Fibroblast of skin of abdomen (primary cell): ENCODE measurements around the gene SCAANT1.

Source experiments
- DNase-seq: peaks from one replicate; pipeline ENCODE4 v3.0.0-alpha.2; 2013

The SCAANT1 gene

GRCh38 chr3:63934041-63934866 is 22.1 kb upstream of the SCAANT1 start:
- DNase-seq: no peak

DNA sequence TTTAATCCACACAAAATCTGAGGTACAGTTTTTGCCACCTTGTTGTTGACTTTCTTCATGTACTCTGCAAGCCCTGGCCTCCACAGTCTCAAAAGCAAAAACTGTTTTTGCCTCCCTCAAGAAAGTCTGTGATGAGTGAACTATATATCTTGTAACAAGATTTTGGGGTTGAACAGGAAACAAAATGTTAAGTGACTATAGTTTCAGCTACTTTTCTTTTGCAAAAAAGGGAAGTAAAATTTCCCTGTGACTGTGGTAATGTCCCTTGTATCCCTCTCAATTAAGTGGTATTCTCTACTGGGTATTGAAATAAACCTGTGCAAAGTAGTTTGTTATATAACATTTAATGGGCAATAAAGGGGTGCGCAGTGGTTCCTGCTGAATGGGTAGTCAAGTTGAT is 21.3 kb upstream of the SCAANT1 start:
- DNase-seq: no peak

DNA sequence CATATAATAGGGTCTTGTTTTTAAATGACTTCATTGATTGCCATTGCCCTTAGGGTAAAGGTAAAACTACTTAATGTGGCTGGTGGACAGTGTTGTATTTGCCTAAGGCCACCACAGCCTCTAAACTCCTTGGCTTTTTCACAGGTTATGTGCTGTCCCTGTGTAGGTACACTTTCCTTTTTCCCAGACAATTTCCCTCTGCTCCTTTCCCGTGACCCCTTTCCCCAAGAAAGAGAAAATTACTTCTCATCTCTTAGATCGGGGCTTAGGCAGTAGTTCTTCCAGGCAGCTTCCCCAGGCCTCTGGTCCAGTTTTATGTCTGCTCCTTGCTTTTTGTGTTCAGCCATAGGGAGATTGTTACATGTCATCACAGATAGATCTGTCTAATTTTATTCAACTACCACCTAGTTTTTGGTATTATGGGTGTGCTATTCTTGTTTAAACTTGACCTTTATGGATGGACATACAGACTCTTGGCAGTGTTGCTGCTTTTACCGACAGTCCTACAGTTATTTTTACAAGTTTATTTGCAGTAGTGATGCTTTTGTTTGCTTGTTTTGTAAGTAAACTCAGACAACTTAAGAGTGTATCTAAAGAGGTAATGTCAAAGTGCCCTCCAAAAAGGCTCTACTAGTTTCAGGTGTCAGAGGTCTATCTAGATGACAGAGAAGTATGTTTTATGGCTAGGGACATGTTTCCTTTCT is 20.5 kb upstream of the SCAANT1 start:
- no peak for DNase-seq

DNA sequence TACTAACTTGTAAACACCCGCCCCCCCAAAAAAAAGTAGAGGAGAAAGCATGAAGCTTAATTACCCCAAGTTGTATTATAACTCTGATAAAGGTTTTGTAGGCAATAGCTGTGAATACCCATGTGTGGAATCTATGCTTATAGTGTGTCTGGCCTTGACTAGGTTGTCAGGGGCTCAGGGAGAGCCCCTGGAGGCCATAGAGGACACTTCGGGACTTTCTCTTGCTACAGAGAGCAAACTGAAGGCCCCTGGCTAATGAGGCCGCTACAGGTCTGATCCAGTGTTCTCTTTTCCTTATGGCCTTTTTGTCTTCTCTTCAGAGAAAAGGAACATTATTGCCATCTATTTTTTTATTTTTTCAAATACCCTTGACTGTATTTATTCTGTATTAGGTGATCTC is 19.1 kb upstream of the SCAANT1 start:
- DNase-seq: no peak

DNA sequence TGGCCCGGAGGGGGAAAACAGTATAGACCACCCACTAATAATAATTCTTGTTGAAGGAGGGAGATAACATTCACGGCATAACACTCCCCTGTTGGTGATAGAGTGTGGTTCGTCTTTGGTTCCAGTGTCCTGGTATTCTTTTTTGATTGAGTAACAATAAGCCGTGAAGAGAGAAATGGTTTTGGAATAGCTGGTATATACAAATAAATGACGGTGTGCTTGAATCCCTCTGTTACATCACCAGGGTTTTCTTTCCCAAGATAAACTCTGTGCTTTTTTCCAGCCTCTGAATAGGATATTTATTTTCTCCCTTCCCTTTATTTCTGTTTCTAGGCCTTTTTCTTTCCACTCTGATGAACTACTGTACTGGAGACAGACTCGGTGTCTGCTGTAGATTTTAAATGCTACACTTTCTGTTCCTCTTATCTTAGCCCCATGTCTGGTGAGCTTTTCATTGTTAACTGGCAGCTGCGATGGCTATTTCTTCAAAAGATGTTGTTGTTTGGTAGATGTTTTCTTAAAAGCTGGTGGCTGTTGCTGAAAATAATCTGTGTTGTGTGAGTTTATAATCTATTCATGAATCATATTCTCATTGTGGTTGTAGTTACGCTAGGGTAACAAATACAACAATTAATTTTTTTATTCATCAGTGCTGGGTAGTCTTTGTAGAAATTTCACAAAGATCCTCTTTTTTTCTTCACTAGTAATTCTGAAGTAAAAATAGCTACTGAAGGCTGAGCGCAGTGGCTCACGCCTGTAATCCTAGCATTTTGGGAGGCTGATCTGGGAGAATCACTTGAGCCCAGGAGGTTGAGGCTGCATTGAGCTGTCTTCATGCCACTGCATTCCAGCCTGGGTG is 15.5 kb upstream of the SCAANT1 start:
- DNase-seq: no peak

GRCh38 chr3:63926309-63926708 is 14.1 kb upstream of the SCAANT1 start:
- no peak for DNase-seq

DNA sequence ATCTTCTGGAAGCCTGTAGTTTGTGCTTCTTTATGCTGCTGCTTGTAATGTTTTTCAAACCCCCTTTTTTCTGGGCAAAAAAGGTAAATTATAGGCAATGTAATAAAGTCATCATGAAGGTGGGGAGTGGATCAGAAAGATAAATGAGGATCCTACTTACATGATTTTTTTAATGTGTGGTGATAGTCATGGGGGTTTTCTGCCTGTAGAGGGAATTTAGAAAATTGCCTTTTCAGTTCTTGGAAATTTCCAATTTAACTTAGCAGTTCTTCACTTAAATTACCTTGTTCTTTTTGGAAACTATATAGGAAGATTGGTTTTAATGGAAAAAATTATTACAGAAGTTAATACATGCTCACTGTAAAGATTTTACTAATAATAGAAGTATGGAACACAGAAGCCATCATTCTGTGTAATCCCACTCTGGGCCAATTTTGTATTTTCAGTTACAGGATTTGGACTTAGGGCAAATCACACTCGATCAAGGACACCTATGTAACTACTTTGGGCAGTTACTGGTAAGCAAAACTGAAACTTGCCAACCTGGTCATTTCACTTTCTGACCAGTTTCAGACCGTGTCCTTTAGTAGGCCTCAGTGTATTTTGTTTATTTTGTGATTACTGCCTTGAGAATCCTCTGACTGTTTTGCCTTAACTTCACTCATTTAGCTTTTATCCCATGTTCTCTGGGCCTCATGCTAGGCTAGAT is 10.5 kb upstream of the SCAANT1 start:
- DNase-seq: no peak

- no peak for DNase-seq
Measured at GRCh38 chr3:63921741-63922482, 9.7 kb upstream of the SCAANT1 start.

- DNase-seq: no peak
Measured at GRCh38 chr3:63920001-63920400, 7.8 kb upstream of the SCAANT1 start.

GRCh38 chr3:63918321-63918720 is 6.1 kb upstream of the SCAANT1 start:
- DNase-seq: peak; percentile 46

DNA sequence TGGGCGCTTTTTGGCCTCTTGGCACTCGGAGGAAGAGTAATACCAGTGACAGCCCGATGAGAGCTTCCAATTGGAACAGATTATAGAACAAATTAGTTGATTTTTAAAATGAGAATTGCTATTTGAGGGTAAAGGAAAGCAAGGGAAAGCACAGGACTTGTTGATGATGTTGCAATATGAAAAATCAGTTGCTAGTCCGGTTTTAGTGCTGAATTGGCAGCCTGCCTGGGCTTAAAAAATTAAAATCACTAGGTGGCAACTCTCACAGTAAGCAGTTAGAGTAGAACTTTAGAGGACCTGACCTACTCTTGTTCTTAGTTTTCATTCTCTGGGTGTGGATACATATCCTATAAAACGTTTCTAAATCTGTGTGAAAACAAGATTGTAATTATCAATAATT is 2.1 kb upstream of the SCAANT1 start:
- peak; percentile 44 for DNase-seq

GRCh38 chr3:63912768-63913588 is 795 bp upstream of the SCAANT1 start:
- peak; percentile 30 for DNase-seq

DNA sequence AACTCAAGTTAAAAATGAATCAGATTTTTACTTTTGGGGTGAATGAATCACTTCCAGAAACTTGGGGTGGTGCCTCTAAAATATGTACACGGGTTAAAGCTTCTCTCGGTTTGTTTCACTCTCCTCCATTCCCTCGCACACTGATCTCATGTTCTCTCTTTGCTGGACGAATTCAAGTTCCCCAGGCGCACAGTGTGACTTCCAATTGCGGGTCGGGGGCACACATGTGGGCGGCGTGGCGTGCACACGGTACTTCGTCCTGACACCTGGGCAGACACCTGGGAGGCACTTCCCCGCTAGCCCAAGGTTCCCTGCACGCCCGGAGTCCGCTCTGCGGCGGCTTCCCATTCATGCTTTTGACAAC is 692 bp downstream of the SCAANT1 start:
- no peak for DNase-seq

DNA sequence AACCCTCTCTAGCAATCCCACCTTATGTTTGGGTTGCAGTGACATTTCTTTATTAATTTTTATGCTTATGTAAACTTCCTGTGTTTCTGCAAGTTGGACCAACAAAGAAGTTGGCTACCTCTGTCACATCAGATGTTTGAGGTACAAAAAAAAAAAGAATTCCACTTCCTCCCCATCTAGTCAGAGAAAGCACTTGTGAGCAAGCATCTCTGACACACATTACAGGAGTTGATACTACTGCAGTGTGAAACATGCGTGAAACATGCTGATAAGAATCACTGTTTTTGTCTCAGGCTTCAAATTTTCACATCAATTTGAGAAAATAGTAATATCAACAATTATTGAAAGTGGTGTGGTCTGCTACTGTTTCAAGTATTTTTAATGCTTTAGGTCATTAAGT is 1.3 kb downstream of the SCAANT1 start:
- peak; percentile 13 for DNase-seq

GRCh38 chr3:63910001-63910400 is 2.2 kb downstream of the SCAANT1 start:
- DNase-seq: no peak

DNA sequence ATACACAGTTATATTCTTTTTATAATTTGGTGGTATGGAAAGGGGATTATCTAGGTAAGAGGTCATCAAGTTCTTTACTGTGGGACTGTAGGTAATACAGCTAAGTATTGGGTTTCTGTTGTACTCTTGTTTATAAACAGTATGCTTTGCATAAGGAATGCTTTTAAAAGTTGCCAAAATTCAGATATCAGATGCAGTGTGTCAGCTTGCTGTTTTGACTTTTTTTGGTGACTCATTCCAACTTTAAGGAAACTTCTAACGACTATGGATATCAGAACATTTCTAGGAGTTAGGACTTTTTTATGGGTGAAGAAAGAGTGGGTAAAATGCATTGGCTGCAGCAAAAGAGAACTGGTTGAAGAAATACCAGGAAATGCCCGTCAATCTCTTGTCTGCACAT is 2.8 kb downstream of the SCAANT1 start:
- DNase-seq: no peak

- no peak for DNase-seq
Measured at GRCh38 chr3:63908776-63909175, 3.4 kb downstream of the SCAANT1 start.

- peak; percentile 31 for DNase-seq
Measured at GRCh38 chr3:63908081-63908736, 4.0 kb downstream of the SCAANT1 start.

- no peak for DNase-seq
Measured at GRCh38 chr3:63905731-63906620, 6.2 kb downstream of the SCAANT1 start.
